ENCODE measurements around the gene EPHA5.

EPHA5 gene

DNA sequence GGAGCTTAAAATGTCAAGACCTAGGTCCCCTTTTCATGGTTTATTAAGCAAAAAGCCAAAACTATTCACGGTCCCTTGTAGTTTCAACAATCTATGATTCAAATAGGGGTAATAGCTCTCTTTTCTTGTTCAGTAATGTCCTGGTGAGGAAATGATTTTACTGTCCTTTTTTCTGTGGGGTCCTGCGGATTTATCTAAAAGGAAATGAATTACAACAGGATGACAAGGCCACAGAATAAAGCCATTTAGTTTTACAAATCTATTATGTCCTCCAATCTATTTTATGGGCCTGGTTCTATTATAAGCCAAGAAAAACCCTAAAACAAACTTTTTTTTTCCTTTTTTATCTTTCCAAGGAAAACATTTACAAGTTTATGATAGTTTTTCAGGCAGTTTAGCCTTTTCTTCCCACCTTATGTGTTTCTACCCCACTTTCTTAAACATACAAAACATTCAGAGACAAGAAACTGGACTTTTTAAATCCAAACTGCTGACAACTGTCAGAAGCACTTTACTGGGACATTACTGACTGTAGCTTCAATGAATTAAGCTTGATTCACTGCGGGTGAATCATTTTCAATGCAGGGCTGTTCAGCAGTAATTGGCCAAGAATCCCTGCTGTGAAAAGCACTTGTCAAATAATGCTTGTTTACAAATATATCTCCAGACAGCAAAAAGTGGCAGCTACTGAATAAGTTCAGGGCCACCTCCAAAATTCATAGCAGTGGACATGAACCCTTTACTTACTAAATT, 4.3 kb downstream of the EPHA5 start:
- H3K9me3 ChIP-seq (ENCODE audit: control insufficient read depth, low read length), result no peaks in the 10 kb centered on the region
- H3K27me3 ChIP-seq (replicated peaks; ENCODE audit: control insufficient read depth, insufficient read depth, low read length, poor library complexity, severe bottlenecking), result peaks cover 4% of the 10 kb centered on the region
- no peak overlapping the region for H3K27ac ChIP-seq (ENCODE audit: insufficient read depth, low read length, poor library complexity, severe bottlenecking)

DNA sequence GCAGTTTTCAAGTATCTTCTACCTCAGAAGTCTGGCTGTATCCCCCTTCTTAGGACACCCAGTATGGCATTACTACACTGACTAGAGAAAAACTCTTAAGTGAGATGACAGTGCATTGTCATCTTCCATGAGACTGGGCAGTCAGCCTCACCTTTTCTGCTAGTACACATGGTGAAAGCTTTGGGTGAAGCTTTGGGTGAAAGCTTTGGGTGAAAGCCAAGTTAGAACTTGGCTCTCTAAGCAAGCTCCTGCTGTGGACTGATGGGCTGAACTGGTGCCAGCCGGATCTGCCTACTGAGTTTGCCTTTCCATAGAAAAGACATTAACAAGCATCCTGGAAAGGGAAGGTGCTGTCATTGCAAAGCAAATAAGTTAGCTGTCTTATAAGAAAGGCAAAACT, 8.8 kb downstream of the EPHA5 start:
- no peaks in the 10 kb centered on the region for H3K27me3 ChIP-seq (replicated peaks; ENCODE audit: control insufficient read depth, insufficient read depth, low read length, poor library complexity, severe bottlenecking)
- H3K4me1 ChIP-seq (ENCODE audit: control insufficient read depth, insufficient read depth, low read length, poor library complexity, severe bottlenecking), result no peaks in the 10 kb centered on the region
- DNase-seq, result no peak
- no peak overlapping the region for H3K4me3 ChIP-seq (ENCODE audit: insufficient read depth, low read depth, low read length, poor library complexity, severe bottlenecking)
- H3K36me3 ChIP-seq (ENCODE audit: control insufficient read depth, insufficient read depth, low read length), result no peaks in the 10 kb centered on the region
- no peaks in the 10 kb centered on the region for H3K9me3 ChIP-seq (ENCODE audit: control insufficient read depth, low read length)
- H3K27ac ChIP-seq (ENCODE audit: insufficient read depth, low read length, poor library complexity, severe bottlenecking), result no peak overlapping the region

More for the DNA sequence above, 4.3 kb downstream of the EPHA5 start:
- Histone ChIP-seq H3K4me1 (ENCODE audit: control insufficient read depth, insufficient read depth, low read length, poor library complexity, severe bottlenecking) (no peaks in the 10 kb centered on the region), H3K4me3 (ENCODE audit: insufficient read depth, low read depth, low read length, poor library complexity, severe bottlenecking) (no peak overlapping the region), H3K36me3 (ENCODE audit: control insufficient read depth, insufficient read depth, low read length) (no peaks in the 10 kb centered on the region)
- no peak for DNase-seq

DNA sequence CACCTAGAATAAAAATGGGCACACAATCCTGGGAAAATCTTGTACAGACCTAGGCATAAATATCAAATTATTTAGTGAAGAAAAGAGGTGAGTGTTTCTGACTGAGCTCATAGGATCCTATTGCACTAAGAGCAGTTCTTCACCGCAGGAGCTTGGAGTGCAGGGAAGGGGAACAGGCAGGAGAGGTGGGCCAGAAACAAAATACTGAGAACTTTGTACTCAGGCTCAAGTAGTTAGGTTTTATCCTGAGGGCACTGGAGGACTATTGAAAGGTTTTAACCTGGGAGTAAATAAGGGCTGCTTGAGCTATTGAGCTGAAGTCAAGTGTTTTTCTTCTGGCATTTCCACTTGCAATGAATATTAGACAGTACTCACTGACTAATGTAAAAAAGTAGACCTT, 12.2 kb downstream of the EPHA5 start:
- no peaks in the 10 kb centered on the region for H3K36me3 ChIP-seq (ENCODE audit: control insufficient read depth, insufficient read depth, low read length)
- no peak for DNase-seq
- H3K27ac ChIP-seq (ENCODE audit: insufficient read depth, low read length, poor library complexity, severe bottlenecking), result no peak overlapping the region
- H3K4me3 ChIP-seq (ENCODE audit: insufficient read depth, low read depth, low read length, poor library complexity, severe bottlenecking), result no peak overlapping the region
- no peaks in the 10 kb centered on the region for H3K4me1 ChIP-seq (ENCODE audit: control insufficient read depth, insufficient read depth, low read length, poor library complexity, severe bottlenecking)
- no peaks in the 10 kb centered on the region for H3K9me3 ChIP-seq (ENCODE audit: control insufficient read depth, low read length)
- H3K27me3 ChIP-seq (replicated peaks; ENCODE audit: control insufficient read depth, insufficient read depth, low read length, poor library complexity, severe bottlenecking), result no peaks in the 10 kb centered on the region

DNA sequence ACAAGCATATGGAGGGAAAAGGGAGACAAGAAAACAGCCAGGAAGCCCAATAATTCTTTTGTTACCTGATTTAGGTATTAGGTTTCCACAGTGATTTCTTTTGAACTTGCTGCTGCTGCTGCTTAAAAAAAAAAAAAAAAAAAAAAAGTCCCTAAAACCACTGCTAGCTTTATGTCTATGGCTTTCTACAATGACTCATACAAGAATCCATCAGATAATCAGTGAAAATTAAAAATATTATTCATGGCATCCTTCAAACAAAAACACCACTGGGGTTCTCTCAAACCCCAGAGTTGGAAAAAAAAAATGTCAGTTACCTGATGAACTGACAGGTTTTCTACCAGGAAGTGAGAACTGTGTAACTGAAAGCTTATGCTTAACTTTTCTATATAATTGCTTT, 14.3 kb downstream of the EPHA5 start:
- Histone ChIP-seq H3K4me3 (ENCODE audit: insufficient read depth, low read depth, low read length, poor library complexity, severe bottlenecking) (no peak overlapping the region), H3K9me3 (ENCODE audit: control insufficient read depth, low read length) (no peaks in the 10 kb centered on the region)

DNA sequence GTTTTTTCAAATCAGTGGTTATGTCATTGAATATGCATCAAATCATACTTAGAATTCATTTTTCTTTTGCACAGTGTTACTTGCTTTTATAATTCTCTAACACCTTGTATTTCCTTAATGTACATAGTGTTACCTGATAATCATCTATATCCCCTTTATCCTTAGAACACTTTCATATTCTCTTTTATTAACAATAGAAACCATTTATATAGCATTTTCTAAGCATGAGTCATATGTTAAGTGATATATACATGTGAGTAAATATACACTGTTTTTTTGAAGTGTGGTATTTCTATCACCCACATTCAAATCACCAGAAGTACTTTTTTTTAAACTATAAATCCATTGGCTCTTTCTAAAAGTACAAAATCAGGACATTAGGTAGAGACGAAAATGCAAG, 15.3 kb downstream of the EPHA5 start:
- H3K36me3 ChIP-seq (ENCODE audit: control insufficient read depth, insufficient read depth, low read length), result no peaks in the 10 kb centered on the region
- H3K9me3 ChIP-seq (ENCODE audit: control insufficient read depth, low read length), result no peaks in the 10 kb centered on the region
- no peak for DNase-seq
- no peak overlapping the region for H3K27ac ChIP-seq (ENCODE audit: insufficient read depth, low read length, poor library complexity, severe bottlenecking)
- H3K4me1 ChIP-seq (ENCODE audit: control insufficient read depth, insufficient read depth, low read length, poor library complexity, severe bottlenecking), result no peaks in the 10 kb centered on the region
- no peak overlapping the region for H3K4me3 ChIP-seq (ENCODE audit: insufficient read depth, low read depth, low read length, poor library complexity, severe bottlenecking)
- no peaks in the 10 kb centered on the region for H3K27me3 ChIP-seq (replicated peaks; ENCODE audit: control insufficient read depth, insufficient read depth, low read length, poor library complexity, severe bottlenecking)

More for the DNA sequence above, 14.3 kb downstream of the EPHA5 start:
- Histone ChIP-seq H3K27ac (ENCODE audit: insufficient read depth, low read length, poor library complexity, severe bottlenecking) (no peak overlapping the region), H3K4me1 (ENCODE audit: control insufficient read depth, insufficient read depth, low read length, poor library complexity, severe bottlenecking) (no peaks in the 10 kb centered on the region), H3K36me3 (ENCODE audit: control insufficient read depth, insufficient read depth, low read length) (no peaks in the 10 kb centered on the region), H3K27me3 (replicated peaks; ENCODE audit: control insufficient read depth, insufficient read depth, low read length, poor library complexity, severe bottlenecking) (no peaks in the 10 kb centered on the region)
- DNase-seq, result no peak

DNA sequence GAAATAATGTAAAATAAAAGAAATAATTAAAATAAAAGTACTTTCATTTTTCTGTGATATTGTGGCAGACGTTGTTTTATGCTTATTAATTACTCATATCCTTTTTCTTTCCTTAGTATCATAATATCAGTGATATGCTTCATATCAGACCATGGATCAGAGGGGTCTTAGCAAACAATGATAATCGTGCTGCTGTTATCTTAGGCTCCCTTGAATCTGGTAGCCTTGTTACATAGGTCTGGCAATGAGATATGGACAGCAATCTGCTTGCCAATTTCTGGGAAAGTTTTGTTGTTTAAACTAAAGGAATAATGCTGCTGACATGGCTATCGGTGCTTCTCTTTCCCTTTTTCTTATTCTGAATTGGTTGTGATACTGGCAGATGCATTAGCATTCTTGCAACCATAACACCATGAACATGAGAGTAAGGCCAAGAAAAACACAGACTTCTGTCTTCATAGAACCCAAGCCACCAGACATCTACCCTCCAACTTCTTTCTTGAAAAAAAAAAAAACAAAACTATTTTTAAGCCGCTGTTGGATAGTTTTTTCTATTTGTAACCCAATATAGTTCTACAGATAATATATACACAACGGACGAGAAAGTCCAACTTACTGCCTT, 16.4 kb downstream of the EPHA5 start:
- Histone ChIP-seq H3K27ac (ENCODE audit: insufficient read depth, low read length, poor library complexity, severe bottlenecking) (no peak overlapping the region), H3K4me3 (ENCODE audit: insufficient read depth, low read depth, low read length, poor library complexity, severe bottlenecking) (no peak overlapping the region), H3K4me1 (ENCODE audit: control insufficient read depth, insufficient read depth, low read length, poor library complexity, severe bottlenecking) (no peaks in the 10 kb centered on the region), H3K36me3 (ENCODE audit: control insufficient read depth, insufficient read depth, low read length) (no peaks in the 10 kb centered on the region), H3K27me3 (replicated peaks; ENCODE audit: control insufficient read depth, insufficient read depth, low read length, poor library complexity, severe bottlenecking) (no peaks in the 10 kb centered on the region), H3K9me3 (ENCODE audit: control insufficient read depth, low read length) (no peaks in the 10 kb centered on the region)
- no peak for DNase-seq

DNA sequence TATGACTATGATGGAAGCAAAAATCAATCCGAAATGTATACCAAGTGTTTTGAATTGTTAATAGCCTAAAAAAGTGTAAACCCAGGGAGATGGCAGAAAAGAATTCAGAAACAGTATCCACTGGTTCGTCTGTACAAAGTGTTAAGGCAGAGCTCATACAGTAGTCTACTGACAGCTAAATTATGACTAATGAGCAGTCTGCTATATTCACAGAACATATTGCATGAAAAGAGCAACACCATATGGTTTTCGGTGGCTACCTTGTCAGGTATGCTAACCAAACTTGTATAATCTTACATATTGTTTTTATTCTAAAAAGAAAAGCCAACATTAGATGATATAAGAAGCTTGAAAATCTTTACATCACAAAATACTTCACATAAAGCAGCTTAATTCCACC, 18.5 kb downstream of the EPHA5 start:
- H3K36me3 ChIP-seq (ENCODE audit: control insufficient read depth, insufficient read depth, low read length), result no peaks in the 10 kb centered on the region
- no peaks in the 10 kb centered on the region for H3K27me3 ChIP-seq (replicated peaks; ENCODE audit: control insufficient read depth, insufficient read depth, low read length, poor library complexity, severe bottlenecking)
- H3K4me3 ChIP-seq (ENCODE audit: insufficient read depth, low read depth, low read length, poor library complexity, severe bottlenecking), result no peak overlapping the region
- H3K4me1 ChIP-seq (ENCODE audit: control insufficient read depth, insufficient read depth, low read length, poor library complexity, severe bottlenecking), result no peaks in the 10 kb centered on the region
- H3K27ac ChIP-seq (ENCODE audit: insufficient read depth, low read length, poor library complexity, severe bottlenecking), result no peak overlapping the region
- no peaks in the 10 kb centered on the region for H3K9me3 ChIP-seq (ENCODE audit: control insufficient read depth, low read length)
- DNase-seq, result no peak

DNA sequence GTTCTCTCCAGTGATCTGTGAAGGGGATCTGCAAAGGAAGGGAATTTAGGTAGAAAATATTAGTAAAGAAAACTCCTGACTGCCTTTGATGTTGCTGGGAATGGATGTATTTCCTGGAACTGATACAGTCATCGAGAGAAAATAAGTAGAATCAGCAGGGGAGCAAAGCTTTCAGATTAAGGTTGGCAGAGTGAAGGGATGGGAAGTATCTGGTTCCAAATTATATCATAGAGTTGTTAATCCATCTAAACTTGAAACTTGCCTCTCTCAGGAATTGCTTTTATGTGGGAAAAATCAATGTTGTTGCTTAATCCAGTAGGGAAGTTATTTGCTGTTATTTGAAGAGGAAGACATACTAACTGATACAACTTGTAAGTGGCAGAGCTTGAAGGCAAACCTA, 19.3 kb downstream of the EPHA5 start:
- Histone ChIP-seq H3K4me3 (ENCODE audit: insufficient read depth, low read depth, low read length, poor library complexity, severe bottlenecking) (no peak overlapping the region), H3K9me3 (ENCODE audit: control insufficient read depth, low read length) (no peaks in the 10 kb centered on the region), H3K27me3 (replicated peaks; ENCODE audit: control insufficient read depth, insufficient read depth, low read length, poor library complexity, severe bottlenecking) (no peaks in the 10 kb centered on the region), H3K4me1 (ENCODE audit: control insufficient read depth, insufficient read depth, low read length, poor library complexity, severe bottlenecking) (no peaks in the 10 kb centered on the region), H3K36me3 (ENCODE audit: control insufficient read depth, insufficient read depth, low read length) (no peaks in the 10 kb centered on the region), H3K27ac (ENCODE audit: insufficient read depth, low read length, poor library complexity, severe bottlenecking) (no peak overlapping the region)
- no peak for DNase-seq

DNA sequence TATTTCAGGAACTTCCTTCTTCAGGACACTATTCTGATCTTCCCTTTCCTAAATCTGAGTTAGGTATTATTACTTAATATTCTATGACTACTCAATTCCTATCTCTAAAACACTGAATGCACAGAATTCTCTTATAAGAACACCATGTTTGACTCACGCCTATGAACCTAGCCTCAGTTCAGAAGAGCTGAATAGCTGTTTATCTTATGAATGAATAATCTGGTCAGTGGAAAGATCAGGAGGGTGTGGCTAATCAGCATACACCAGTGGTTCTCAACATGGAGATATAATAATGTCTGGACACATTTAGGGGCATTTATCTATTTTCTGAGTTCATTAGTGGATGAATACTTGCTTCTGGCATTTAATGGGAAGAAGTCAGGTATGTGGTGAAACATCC, 24.2 kb downstream of the EPHA5 start:
- Histone ChIP-seq H3K4me1 (ENCODE audit: control insufficient read depth, insufficient read depth, low read length, poor library complexity, severe bottlenecking) (no peaks in the 10 kb centered on the region), H3K27ac (ENCODE audit: insufficient read depth, low read length, poor library complexity, severe bottlenecking) (no peak overlapping the region), H3K27me3 (replicated peaks; ENCODE audit: control insufficient read depth, insufficient read depth, low read length, poor library complexity, severe bottlenecking) (no peaks in the 10 kb centered on the region), H3K36me3 (ENCODE audit: control insufficient read depth, insufficient read depth, low read length) (no peaks in the 10 kb centered on the region), H3K9me3 (ENCODE audit: control insufficient read depth, low read length) (no peaks in the 10 kb centered on the region), H3K4me3 (ENCODE audit: insufficient read depth, low read depth, low read length, poor library complexity, severe bottlenecking) (no peak overlapping the region)
- DNase-seq, result no peak

DNA sequence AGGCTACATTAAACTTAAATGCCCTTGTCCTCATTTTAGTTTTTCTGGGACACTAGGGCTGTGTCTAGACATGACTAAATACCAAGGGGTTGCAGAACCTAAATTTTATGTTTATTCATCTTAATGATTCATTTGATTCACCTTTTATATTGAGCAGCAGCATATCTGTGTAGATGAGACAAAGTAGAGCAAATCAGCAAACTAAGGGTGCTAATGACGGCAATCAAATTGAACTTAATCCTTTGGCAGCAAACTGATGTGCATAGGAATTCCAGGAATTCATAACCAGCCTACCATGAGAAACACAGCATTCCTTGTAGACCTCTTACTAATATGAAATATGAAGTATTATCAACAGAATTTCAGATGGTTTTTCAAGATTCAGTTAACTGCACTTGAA, 25.1 kb downstream of the EPHA5 start:
- no peaks in the 10 kb centered on the region for H3K36me3 ChIP-seq (ENCODE audit: control insufficient read depth, insufficient read depth, low read length)
- H3K27ac ChIP-seq (ENCODE audit: insufficient read depth, low read length, poor library complexity, severe bottlenecking), result no peak overlapping the region
- H3K9me3 ChIP-seq (ENCODE audit: control insufficient read depth, low read length), result no peaks in the 10 kb centered on the region
- H3K27me3 ChIP-seq (replicated peaks; ENCODE audit: control insufficient read depth, insufficient read depth, low read length, poor library complexity, severe bottlenecking), result no peaks in the 10 kb centered on the region
- no peaks in the 10 kb centered on the region for H3K4me1 ChIP-seq (ENCODE audit: control insufficient read depth, insufficient read depth, low read length, poor library complexity, severe bottlenecking)
- no peak overlapping the region for H3K4me3 ChIP-seq (ENCODE audit: insufficient read depth, low read depth, low read length, poor library complexity, severe bottlenecking)
- no peak for DNase-seq

All from effector memory CD4-positive, alpha-beta T cell (primary cell).